Measurements from ENCODE around the gene TMEM100.

Gene TMEM100, protein sequence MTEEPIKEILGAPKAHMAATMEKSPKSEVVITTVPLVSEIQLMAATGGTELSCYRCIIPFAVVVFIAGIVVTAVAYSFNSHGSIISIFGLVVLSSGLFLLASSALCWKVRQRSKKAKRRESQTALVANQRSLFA

DNA sequence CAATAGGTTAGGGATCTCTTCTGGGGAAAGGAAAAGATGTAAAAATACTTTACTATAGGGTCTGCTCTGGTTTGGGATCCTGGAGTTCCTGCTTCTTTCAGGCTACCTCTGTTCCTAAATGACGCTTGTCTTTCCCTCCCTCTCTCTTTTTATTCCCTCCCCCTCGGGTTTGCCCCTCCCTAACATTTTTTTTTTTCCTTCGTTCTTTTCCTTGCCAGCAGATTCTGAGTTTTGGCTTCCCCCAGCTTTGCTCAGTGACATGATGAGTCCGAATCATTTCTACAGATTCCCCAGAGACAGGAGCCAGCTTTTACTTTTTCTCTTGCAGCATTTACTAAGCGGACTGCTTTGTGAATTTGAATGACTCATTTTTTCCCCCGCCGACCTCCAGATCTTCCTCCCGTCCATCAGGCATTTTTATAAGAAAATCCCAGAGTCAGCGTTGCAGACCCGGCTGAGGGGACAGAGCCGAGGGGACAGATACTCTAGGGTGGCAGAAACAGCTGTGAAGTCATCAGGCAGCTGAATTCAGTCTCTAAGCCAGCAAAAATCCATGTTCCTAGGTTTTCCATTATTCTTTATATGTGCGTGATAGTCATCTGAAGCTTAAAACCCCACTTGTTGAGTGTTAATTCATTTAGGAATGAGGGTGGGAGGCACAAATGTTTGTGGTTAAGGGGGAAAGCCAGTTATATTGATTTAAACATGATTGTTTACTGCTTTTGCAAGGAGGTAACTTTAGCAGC, at the start of gene TMEM100:
Gene TMEM100 (minus strand): TSS at position 123 of the 746 bp plus-strand sequence. CDS start 1,794 bp downstream, outside the sequence.
- no peak for DNase-seq

DNA sequence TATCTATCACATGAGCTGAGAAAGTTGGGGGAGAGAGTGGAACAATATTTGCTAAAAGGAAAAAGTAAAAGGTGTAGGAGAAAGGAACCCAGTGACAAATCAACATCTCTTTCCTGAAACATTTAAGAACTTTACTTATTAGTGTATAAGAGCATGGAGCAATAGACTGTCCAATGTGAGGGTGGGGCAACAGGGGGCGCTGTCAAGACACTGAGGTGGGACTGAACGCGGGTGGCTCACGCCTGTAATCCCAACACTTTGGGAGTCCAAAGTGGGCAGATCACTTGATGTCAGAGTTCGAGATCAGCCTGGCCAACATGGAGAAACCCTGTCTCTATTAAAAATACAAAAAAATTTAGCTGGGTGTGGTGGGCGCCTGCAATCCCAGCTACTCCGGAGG, 49.4 kb upstream of the TMEM100 start:
- DNase-seq, result no peak

DNA sequence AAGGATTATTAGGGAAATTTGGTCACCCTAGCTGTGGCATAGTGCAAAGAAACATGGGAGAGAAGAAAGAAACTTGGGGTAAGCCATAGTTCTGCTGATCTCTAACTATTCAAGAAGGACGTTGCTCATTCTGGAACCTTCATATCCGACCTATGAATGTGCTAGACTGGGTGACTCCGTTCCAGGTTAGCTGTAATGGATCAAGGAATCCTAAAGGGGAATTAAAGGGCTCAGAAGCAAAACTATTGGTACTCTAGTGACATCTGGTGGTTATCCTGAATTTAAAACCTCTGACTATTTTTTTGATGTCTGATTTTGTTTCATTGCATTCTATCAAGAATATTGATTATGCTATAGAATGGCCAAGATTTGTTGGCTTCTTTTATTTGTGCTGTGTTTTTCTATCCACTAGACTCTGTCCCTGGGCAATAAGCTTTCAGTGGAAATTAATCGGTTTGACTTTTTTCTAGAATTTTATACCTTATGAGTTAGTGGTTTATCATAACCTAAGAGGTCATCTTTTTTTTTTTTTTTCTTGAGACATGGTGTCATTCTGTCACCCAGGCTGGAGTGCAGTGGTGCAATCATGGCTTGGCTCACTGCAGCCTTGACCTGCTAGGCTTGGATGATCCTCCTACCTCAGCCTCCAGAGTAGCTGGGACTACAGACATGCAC, 47.7 kb upstream of the TMEM100 start:
- DNase-seq, result no peak

DNA sequence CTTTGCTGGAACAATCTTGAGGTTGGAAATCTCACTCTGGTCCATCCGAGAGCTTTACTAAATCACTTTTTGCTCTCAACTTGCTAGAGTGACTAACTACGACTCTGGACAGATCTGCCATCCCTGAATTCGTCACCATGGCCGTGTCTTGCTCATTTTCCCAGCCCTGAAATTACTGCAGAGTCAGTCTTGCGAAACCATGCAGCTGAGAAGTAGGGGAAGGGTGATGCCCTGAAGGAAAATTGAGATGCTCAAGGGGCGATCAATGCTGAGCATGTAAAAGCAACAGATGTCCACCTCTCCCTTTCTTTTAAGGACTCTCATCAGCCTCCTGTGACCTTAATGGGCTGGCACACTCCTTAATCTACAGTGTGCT, 46.9 kb upstream of the TMEM100 start:
- no peak for DNase-seq

DNA sequence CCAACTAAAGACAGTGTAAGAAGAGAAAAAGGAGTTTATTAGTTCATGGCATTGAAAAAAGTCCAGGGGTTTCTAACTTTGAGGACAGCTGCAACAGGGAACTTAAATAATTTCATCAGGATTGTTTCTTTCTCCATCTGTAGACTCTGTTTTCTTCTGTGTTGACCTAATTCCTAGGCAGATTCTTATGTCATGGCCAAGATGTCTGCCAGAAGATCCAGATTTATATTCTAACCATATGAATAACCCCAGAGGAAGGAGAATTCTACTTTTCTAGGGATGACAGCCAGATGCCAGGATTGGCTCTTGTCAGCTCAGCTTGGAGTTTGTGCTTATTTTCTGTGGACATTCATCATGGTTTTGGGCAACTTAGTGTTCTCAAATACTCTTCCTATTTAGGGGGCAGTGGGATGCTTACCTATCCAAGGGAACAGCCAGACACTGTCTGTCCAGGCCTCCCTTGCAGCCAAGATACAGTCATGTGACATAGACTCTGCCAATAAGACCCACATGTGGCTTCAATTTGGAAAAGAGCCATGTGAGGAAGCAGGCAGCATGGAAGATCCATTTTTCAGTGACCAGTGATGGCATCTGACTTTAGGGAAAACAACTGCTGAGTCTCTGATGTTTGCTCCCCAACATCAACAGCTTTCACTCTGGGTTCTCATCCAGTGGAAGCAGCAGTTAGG, 46.4 kb upstream of the TMEM100 start:
- DNase-seq, result no peak

DNA sequence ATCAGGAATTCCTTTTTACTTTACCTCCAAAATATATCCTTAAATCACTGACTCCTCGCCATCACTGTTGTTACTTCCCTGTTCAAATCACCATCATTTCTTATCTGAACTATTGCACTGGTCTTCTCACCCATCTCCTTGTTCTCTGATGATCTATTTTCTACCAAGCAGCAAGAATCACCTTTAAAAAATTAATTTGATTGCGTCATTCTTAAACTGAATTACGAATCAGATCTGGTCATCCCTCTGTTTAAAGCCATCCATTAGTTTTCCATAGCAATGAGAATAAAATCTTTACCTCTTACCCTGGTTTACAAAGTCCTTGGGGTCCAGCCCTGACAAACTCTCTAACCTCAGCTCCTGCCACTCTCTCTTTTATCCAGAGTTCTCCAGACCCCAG, 42.8 kb upstream of the TMEM100 start:
- DNase-seq, result no peak

DNA sequence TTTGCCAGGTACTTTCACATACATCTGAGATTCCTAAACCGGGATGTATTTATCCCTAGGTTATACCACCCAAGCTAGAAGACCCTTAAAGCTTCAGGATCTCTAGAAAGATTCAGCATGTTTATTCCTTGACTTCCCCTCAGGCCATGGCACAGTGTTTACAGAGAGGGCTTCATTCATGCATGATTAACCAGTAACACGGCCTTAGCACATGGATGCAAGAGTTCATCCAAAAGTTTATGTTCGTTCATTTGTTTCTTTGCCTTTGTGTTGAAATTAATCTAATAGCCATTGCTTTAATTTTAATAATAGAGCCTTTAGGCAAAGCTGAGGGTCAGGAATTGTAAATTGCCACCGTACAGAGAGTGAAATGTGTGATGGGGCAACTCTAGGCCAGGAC, 41.9 kb upstream of the TMEM100 start:
- DNase-seq, result no peak

DNA sequence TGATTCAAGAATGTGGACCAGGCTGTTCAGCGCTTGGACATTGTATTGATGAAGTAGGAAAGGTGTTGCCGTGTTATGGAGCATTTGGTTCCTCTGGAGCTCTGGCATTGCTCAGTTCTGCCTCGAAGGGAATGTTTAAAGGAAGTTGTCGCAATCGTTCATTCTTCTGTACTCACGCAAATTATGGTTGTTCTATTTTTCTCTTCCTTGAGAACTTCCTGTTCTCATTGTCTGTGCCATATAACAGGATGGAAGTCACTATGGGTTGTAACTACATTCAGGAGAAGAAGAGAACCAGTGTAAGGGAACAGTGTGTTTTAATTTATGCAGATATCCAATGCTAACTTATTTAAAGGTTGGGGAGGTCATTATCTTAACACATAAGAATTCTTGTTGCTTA, 41.2 kb upstream of the TMEM100 start:
- DNase-seq, result no peak

DNA sequence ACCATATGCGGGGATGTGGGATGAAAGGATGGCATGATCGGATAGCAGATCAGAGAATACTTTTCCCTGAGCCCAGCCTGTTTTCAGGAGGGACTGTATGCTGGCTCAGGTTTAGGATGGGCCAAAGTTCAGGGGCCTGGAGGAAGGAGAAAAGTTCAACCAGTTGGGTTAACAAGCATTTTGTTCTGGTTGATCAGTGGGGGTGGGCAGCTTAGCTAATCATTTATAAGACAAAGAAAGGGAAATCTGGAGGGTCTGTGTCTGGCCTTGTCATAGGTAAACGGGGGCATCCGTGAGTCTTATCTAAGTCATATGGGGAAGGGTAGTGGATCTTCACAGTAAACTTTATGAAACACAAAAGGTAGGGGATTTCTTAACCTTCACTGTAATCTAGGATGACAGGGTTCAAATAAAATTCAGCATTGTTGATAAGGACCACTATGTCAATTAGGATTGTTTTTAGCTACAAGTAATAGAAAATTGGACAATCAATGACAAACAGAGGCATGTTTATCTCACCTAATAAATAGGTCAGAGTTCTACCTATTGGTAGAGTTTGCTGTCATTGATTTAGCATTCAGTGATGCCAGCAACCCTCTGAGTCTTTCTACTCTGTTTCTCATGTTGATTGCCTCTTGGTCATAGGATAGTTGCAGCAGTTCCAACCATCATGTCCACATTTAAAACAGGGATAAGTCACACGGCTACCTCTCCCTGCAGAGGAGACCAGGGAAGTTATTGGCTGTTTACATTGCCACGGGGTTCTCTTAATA, 39.6 kb upstream of the TMEM100 start:
- no peak for DNase-seq

DNA sequence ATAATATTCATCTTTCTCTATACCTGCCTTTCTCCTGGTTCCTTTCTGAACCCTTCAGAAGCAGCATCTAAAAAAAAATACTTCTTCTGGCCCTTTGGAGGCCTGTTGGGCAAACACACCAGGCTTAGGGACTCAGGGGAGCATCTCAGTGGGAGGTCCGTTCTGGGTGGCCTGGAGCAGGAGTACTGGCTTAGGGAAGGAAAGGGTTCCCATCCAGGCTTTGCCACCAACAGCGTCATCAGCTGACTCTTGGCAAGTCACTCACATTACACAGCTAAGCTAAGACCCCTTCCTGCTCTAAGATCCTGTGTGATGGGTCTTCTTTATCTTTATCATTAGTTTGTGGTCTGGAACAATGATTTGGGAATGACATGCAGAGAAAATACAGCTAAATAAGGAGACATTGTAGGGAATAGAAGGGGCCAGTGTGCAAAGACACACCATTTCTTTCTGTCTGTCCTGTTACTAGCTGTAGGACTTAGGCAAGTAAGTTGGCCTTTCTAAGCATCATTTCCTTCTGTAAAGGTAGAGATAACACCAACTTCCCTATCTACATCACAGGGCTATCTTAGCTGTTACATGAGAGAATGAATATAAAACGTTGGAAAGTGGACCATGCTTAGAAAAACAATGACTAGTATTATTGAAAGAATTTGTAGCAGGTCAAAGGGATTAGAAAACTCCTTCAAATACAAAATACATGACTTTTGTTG, 38.1 kb upstream of the TMEM100 start:
- no peak for DNase-seq

DNA sequence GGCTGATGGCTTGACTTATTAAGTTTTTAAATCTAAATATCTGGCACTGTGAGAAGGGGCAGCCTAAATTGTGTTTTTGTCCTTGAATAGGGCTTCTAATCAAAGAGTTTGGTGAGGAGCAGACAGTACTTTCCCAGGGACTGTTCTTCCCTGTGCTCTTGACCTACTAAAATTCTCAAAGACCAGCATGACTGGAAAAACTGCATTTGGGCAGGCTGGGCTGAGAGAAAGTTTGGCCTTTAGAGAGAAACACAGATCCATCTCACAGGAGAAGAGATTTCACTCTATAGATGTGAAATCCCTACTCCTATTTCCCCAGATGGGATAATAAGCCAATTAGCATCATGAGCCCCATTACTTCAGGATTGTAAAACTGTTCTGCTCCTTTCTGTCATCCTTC, 35.5 kb upstream of the TMEM100 start:
- no peak for DNase-seq

DNA sequence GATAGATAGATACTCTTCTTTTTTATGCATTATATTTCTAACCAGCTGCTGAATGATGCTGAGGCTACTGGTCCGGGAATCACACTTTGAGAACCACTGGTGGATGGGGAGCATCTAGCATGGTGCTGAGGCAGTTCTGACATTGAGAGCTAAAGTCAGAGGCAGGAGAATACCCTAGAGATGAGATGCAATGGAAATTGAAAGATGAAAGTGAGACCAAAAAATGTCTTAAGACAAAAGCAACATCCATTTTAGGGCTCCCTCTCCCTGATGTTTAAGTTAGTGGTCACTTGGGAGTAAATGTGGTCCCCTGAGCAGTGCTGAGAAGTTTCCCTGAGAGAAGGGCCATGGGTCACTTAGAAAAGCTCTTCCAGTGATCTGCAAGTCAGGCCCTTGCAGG, 35.0 kb upstream of the TMEM100 start:
- DNase-seq, result no peak

DNA sequence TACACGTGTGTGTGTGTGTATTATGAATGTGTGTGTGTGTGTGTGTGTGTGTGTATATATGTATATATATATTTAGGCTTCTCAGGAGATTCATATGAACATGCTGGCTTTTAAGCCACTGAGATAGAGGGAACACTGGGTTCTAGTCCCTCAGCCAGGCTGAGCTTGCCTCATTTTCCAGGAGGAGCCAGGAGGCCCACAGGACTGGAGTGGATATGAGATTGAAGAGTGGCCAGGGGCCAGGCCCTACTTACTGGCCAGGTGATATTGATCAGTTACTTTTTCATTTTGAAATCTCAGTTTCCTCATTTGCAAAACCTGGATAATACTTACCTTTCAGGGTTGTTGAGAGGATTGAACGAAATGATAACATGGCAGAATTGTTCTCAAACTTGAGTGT, 34.0 kb upstream of the TMEM100 start:
- DNase-seq, result no peak

DNA sequence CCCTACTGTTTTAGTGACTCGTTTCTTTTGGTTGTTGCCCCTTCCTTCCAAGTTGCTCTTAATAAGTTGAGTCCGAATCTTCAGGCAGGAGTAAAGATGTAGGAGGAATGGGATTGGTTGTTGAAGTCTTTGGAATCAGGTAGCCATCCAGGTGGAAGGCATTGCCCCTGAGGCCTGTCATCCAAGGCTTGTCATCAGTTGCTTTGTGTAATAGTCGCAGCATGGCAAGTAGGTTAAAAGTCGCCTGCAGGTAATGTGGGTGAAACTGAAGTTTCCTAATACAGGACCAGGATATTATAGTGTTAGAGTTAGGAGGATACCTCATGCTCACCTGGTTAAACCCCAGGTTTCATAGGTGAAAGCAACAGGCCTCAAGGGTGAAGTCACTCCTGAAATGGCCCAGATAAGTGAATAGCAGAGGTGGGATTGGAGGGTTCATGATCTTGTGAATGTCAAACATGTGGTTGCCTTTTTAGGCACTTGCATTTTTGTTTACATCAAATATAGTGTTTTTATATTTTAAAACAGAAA, 29.1 kb upstream of the TMEM100 start:
- no peak for DNase-seq

DNA sequence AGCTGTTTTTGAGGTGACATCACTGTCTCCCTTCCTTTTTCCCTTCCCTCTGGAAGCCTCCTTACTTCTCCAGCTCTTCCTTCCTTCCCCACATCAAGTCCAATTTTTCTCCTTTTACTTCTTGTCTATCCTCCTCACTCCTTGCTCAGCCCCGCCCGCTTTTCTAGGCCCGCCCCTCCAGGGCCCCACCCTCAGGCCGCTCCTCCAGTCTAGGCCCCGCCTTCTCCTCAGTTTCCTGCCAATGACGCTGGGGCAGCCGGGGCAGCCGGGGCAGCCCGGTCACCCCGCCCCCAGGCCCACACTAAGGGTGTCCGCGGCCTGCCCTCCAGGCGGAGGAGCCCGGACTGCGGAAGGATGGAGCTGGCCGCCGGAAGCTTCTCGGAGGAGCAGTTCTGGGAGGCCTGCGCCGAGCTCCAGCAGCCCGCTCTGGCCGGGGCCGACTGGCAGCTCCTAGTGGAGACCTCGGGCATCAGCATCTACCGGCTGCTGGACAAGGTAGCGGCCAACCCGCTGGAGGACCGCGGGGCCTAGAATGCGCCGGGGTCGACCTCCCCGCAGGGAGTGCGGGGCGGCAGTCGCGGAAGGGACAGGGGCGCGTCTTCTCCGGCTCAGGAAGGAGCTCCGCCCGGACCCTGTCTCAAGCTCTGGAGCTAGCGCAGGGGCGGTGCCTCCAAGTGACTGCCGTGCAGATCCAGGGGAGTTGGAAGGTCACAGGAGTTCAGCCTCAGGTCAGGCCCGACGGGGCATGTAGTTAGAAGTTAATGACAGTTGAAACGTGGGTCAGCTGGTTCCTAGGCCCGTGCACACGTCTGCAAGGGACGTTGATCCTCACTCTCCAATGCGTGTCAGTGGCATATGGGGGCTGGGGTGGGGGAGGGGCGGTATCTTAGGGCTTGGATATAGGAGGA, 28.3 kb upstream of the TMEM100 start, which contains the start of gene PCTP:
Gene PCTP (plus strand): TSS at position 302 of the 908 bp plus-strand sequence. CDS start 53 bp downstream, at position 355.
- DNase-seq, result peak; percentile 86

DNA sequence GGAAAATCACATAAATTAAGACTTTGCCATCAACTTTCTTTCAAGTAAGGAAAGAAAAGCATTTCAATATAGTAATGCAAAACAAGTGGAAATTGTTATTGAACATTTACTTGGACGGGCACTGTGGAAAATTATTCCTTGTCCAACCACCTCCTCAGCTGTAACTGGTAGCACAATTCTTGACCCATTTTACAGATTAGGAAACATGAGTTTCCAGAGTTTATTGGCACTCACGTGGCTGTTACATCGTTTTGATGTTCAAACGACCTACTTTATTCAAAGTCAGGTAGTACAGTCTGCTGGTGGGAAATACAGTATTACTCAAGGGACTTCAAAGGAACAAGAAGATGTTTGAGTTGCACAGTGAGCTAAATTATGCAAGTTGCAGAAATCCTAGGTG, 27.3 kb upstream of the TMEM100 start:
- no peak for DNase-seq

DNA sequence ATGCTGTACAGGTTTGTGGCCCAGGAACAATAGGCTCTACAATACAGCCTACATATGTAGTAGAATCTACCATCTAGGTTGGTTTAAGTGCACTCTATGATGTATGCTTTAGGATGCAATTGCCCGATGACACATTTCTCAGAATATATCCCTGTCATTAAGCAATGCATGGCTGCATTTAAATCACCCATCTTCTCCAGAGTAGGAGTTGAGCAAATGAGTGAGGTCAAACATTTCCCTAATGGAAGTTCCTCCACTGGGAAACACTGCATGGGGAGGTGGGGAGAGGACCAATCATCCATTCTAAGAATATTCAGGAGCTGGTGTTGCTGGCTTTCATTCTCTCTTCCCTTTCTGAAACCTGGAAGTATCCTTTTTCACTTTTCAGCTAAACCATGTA, 26.2 kb upstream of the TMEM100 start:
- DNase-seq, result no peak

DNA sequence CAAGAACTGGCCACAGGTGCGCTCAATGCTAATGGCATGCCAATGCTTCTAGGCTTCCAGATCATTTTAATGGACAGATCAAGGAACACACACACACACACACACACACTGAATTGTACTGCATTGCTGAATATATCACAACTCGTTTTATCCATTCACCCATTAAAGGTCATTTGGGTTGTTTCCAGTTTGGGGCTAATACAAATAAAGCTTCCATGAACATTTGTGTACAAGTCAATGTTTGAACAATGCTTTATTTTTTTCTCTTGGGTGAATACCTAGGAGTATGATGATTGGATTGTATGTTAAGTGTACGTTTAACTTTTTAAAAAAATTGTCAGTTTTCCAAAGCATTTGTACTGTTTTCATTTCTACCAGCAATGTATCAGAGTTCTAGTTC, 24.5 kb upstream of the TMEM100 start:
- DNase-seq, result no peak

DNA sequence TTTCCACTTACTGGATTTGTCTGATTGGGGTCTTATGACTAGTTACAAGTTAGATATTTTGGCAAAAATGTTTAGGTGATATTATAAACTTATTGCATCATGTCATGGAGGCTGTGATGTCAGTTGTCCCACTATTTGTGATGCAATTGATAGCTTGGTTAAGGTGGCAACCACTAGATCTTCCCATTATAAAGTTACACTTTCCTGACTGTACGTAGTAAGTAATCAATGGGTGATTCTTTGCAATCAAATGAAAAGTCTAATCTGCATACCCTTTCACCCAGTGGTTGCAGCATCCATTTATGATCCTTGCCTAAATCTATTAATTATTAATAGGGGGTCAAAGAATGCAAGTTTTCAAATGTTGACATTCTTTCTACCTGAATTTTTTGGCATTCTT, 23.8 kb upstream of the TMEM100 start:
- no peak for DNase-seq

DNA sequence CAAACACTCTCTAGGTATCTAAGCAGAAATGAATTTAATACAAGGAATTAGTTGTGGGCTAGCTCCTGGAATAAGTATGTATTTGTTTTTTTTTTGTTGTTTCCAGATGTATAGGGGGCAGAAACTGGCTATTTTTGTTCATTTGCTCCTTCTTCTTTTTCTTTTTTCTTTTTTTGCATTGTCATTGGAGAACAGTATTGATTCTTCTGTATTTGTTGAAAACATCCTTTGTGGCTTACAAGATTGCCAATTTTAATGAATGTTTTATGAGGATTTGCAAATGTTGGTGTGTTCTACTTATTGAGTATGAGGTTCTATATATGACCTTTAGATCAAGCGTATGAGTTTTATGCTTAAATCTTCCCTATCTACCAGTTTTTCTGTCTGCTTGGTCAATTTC, 22.6 kb upstream of the TMEM100 start:
- no peak for DNase-seq
